Dendritic cell treated with granulocyte-macrophage colony-stimulating factor and Interleukin-4, amounts not matched to agents 40 ng/mL and 50 ng/mL, for 4 days (primary cell): ENCODE data around the gene SLC2A11.

Source experiments
- H3K27ac Mint-ChIP-seq: one replicate; pipeline ENCODE4 v1.8.0; 2022; ENCODE audit warnings: mild to moderate bottlenecking, mixed read lengths
- H3K27me3 Mint-ChIP-seq: one replicate; pipeline ENCODE4 v1.8.0; 2022; ENCODE audit warnings: mild to moderate bottlenecking, mixed read lengths
- H3K36me3 Mint-ChIP-seq: one replicate; pipeline ENCODE4 v1.8.0; 2022; ENCODE audit warnings: low read depth, mixed read lengths
- H3K4me1 Mint-ChIP-seq: one replicate; pipeline ENCODE4 v1.8.0; 2022; ENCODE audit warnings: low read depth, mixed read lengths
- H3K4me3 Mint-ChIP-seq: one replicate; pipeline ENCODE4 v1.8.0; 2022; ENCODE audit warnings: mild to moderate bottlenecking, moderate library complexity, mixed read lengths
- H3K9me3 Mint-ChIP-seq: one replicate; pipeline ENCODE4 v1.8.0; 2022; ENCODE audit warnings: mixed read lengths
- intact Hi-C: fragments of 100-400 bp; cut with micrococcal nuclease; formaldehyde crosslinking; loops from one replicate; pipeline ENCODE4 v1.15.0; 2022

SLC2A11 gene

DNA sequence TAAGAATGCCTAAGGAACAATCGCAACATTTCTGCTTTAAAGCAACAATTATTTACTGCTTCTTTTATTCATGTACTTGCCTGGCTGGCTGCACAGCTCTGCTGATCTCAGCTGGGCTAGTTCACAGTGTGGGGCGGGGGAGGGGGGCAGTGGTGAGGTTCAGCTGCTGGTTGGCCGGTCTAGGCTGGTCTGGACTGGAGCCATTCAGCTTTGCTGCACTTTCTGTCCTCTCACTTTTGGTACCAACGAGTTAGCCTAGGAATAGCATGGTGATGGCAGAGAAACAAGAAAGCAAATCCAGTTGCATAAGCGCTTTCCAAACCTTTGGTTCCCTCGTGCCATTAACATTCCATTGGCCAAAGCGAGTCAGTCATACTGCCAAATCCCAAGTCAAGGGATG lies 20.5 kb downstream of the SLC2A11 start:
- no peaks in the 10 kb centered on the region for H3K36me3 Mint-ChIP-seq
- no peaks in the 10 kb centered on the region for H3K9me3 Mint-ChIP-seq

DNA sequence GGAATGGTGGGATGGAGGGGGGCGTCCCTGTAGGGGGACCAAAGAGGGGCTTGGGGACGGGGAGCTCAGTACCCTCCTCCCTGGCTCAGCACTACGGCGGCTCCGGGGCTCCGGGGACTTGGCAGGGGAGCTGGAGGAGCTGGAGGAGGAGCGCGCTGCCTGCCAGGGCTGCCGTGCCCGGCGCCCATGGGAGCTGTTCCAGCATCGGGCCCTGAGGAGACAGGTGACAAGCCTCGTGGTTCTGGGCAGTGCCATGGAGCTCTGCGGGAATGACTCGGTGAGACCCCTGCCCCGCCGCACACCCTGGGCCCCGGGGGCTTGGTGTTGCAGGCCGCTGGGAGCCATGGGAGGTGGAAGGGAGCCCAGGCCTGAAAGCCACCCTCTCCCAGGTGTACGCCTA lies 24.7 kb downstream of the SLC2A11 start:
- H3K4me1 Mint-ChIP-seq: no peaks in the 10 kb centered on the region
- H3K27me3 Mint-ChIP-seq: no peaks in the 10 kb centered on the region
- no peaks in the 10 kb centered on the region for H3K9me3 Mint-ChIP-seq
- H3K4me3 Mint-ChIP-seq: no peak overlapping the region
- intact Hi-C loops: no loop called here
- no peaks in the 10 kb centered on the region for H3K36me3 Mint-ChIP-seq
- no peak overlapping the region for H3K27ac Mint-ChIP-seq

More for the DNA sequence above, 20.5 kb downstream of the SLC2A11 start:
- Mint-ChIP-seq H3K4me1 (no peaks in the 10 kb centered on the region), H3K27me3 (no peaks in the 10 kb centered on the region), H3K4me3 (no peak overlapping the region), H3K27ac (no peak overlapping the region)
- intact Hi-C loops: no loop called here

DNA sequence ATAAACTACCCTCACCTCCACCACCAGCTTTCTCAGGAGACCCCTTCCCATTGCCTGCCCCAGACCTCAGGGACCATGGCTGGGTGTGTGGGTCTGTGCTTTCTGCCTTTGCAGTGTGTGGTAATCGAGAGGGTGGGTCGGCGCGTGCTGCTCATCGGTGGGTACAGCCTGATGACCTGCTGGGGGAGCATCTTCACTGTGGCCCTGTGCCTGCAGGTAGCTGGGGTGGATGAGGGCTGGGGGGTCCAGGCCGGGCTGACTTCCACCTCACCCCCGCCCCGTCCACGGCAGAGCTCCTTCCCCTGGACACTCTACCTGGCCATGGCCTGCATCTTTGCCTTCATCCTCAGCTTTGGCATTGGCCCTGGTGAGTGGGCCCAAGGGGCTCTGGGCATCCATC lies 26.0 kb downstream of the SLC2A11 start:
- H3K36me3 Mint-ChIP-seq: no peaks in the 10 kb centered on the region
- no peak overlapping the region for H3K27ac Mint-ChIP-seq

DNA sequence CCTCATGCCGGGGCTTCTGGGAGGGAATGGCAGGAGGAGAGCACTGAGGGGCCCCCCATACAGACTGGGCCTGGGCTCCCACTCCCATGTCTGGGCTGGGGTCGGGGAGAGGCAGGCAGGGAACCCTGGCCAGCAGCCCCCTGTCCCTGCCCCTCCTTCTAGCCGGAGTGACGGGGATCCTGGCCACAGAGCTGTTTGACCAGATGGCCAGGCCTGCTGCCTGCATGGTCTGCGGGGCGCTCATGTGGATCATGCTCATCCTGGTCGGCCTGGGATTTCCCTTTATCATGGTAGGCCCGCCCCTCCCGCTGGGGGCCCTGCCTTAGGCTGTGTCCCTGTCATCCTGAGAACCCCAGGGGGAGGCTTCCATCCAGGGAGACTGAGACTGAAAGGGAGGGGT lies 26.5 kb downstream of the SLC2A11 start:
- Mint-ChIP-seq H3K9me3 (no peaks in the 10 kb centered on the region), H3K4me3 (no peak overlapping the region), H3K27me3 (no peaks in the 10 kb centered on the region), H3K27ac (no peak overlapping the region), H3K4me1 (peaks cover 5% of the 10 kb centered on the region), H3K36me3 (no peaks in the 10 kb centered on the region)
- intact Hi-C loops: no loop called here

More for the DNA sequence above, 26.0 kb downstream of the SLC2A11 start:
- no peaks in the 10 kb centered on the region for H3K9me3 Mint-ChIP-seq
- no peaks in the 10 kb centered on the region for H3K27me3 Mint-ChIP-seq
- intact Hi-C loops: no loop called here
- H3K4me1 Mint-ChIP-seq: peaks cover 4% of the 10 kb centered on the region
- H3K4me3 Mint-ChIP-seq: no peak overlapping the region

DNA sequence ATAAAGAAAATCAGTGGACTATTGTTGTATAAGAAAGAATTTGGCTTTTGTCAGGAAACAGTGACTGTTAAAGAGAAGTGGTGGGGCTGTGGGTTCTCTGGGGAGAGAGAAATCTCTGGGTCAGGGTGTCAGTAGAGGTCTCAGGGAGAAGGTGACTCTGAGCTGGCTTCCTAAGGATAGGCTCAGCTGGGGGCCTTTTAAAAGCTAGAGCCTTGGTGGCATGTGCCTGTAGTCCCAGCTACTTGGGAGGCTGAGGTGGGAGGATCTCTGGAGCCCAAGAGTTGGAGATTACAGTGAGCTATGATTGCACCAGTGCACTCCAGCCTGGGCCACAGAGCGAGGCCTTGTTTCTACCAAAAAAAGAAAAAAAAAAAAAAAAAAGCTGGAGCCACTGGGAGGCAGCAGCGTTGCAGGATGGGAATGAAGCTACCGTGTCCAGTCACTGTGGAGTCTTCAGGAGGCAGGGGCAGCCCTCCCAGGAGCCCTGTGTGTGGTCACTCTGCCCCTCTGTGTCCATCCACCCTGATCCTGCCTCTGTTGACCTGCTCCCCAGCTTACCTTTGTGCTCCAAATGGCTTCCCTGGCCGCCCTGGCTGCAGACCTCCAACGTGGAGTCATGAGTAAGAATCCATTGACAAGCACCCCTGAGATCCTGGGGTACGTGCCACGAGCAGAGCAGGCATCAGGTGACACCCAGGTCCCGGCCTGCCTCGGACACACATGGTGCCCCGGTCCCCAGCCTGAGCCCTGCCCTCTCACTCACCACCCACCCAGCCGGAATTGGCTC lies 31.1 kb downstream of the SLC2A11 start:
- no peaks in the 10 kb centered on the region for H3K9me3 Mint-ChIP-seq
- H3K27me3 Mint-ChIP-seq: peaks cover 7% of the 10 kb centered on the region
- H3K36me3 Mint-ChIP-seq: no peaks in the 10 kb centered on the region
- no peak overlapping the region for H3K4me3 Mint-ChIP-seq
- no peak overlapping the region for H3K27ac Mint-ChIP-seq
- H3K4me1 Mint-ChIP-seq: peaks cover 15% of the 10 kb centered on the region
- intact Hi-C loops: no loop called here

DNA sequence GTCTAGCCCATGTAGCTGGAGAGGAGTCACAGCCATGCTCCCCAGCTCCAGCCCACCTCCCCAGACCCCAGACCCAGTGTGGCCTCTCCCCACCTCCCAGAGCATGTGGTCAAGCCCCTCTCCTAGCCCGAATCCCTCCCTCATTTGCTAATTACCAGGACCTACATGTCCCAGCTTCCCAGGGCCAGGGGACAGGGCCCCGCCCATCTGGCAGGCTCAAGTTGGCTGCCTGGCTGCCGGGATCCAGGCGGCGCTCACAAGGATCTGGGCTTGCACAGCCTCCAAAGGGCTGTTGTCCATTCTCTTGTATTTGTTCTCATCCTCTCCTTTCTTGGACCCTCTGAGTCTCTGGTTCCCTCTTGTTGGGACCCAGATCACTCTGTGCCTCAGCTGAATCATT lies 31.9 kb downstream of the SLC2A11 start:
- intact Hi-C loops: loop anchor here (5.0 to 10.0 kb wide), 2 partner anchors 32 to 55 kb away; partner anchors contain the start of genes DERL3 and SLC2A11
- H3K27ac Mint-ChIP-seq: no peak overlapping the region
- H3K36me3 Mint-ChIP-seq: peaks cover 6% of the 10 kb centered on the region
- H3K27me3 Mint-ChIP-seq: peaks cover 7% of the 10 kb centered on the region
- H3K9me3 Mint-ChIP-seq: no peaks in the 10 kb centered on the region
- peaks cover 22% of the 10 kb centered on the region for H3K4me1 Mint-ChIP-seq
- no peak overlapping the region for H3K4me3 Mint-ChIP-seq

DNA sequence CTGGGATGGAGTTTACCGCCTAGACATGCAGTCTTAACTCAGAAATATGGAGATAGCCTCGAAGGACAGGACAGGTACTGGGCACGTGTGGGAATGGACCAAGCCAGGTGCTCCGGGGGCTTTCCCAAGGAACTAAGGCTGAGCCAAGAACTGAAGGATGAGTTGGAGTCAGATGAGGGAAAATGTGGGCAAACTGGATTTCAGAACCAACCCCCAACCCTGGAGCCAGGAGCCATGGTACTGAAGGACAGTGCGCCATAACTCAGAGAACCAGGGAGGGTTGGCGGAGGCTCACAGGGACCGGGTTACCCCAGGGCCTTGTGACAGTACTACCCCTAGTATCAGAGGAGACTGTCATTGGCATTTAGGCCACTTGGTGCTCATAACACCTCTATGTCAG lies 34.1 kb downstream of the SLC2A11 start:
- Mint-ChIP-seq H3K9me3 (no peaks in the 10 kb centered on the region), H3K27me3 (peaks cover 7% of the 10 kb centered on the region), H3K36me3 (peaks cover 27% of the 10 kb centered on the region), H3K4me1 (peaks cover 40% of the 10 kb centered on the region), H3K27ac (no peak overlapping the region), H3K4me3 (no peak overlapping the region)
- intact Hi-C loops: loop anchor here (5.0 to 10.0 kb wide), 2 partner anchors 34 to 57 kb away; partner anchors contain the start of genes DERL3 and SLC2A11

DNA sequence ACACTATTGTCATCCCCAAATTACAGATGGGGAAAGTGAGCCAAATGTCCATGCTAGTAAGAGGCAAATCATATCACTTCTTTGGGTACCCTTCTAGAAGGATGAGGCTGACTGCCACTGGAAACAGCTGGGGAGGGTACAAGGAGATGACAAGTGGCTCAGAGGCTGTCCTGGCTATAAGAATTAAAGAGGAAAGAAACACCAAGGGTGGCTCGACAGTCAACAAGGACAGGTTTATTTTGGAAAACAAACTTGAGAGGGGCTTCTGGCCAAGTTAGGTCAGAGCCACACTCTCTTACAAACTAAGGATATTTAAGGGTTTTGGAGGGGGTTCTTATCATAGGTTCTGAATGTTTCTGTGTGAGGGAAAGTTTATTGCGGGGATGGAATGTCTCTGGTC lies 34.5 kb downstream of the SLC2A11 start:
- Mint-ChIP-seq H3K4me1 (peaks cover 45% of the 10 kb centered on the region), H3K27me3 (peaks cover 7% of the 10 kb centered on the region), H3K36me3 (peaks cover 31% of the 10 kb centered on the region), H3K9me3 (no peaks in the 10 kb centered on the region), H3K4me3 (no peak overlapping the region), H3K27ac (peak overlapping the region; percentile 97)
- intact Hi-C loops: loop anchor here (5.0 to 10.0 kb wide), 2 partner anchors 35 to 57 kb away; partner anchors contain the start of genes DERL3 and SLC2A11

DNA sequence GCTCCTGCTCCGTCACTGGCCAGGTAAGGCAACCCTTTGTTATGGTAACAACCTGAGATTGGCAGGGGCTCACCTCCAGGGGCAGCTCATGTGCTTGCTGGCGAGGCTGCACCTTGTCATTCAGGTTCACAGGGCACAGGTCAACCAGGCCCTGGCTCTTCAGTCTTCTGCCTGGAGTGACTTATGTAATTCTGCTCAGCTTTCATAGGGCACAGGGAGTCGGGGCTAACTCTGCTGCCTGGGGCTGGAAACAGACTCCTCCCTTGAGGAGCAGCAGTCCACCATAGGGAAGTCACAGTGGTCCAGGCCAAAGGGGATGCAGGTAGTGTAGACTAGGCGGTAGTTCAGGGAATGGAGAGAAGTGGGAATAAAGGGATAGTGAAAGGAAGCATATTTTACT lies 35.0 kb downstream of the SLC2A11 start:
- peaks cover 50% of the 10 kb centered on the region for H3K4me1 Mint-ChIP-seq
- intact Hi-C loops: loop anchor here (5.0 to 10.0 kb wide), 2 partner anchors 35 to 58 kb away; partner anchors contain the start of genes DERL3 and SLC2A11
- H3K27me3 Mint-ChIP-seq: peaks cover 7% of the 10 kb centered on the region

DNA sequence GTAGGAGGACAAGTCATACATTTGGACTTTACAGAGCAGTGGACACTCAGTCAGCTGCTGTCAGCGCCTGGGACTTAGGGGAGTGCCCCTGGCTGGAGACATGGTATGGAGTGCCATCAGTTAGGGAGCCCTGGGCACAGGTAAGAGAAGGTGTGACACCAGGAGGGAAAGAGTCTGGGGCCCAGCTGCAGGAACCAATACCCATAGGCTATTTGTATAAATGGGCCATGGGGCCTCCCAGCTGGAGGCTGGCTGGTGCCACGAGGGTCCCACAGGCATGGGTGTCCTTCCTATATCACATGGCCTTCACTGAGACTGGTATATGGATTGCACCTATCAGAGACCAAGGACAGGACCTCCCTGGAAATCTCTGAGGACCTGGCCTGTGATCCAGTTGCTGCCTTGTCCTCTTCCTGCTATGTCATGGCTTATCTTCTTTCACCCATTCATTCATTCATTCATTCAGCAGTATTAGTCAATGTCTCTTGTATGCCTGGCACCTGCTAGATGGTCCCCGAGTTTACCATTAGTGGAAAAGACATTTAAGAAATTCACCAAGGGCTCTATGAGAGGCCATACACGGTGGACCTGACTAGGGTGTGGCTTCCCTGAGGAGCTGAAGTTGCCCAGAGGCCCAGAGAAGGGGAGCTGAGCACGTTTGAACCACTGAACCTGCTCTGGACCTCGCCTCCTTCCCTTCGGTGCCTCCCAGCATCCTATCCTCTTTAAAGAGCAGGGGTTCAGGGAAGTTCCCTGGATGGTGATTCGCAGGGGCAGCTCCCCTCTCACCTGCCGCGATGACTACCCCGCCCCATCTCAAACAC lies 35.7 kb downstream of the SLC2A11 start:
- peaks cover 53% of the 10 kb centered on the region for H3K4me1 Mint-ChIP-seq
- H3K27me3 Mint-ChIP-seq: peaks cover 7% of the 10 kb centered on the region
- H3K27ac Mint-ChIP-seq: peak overlapping the region; percentile 97
- intact Hi-C loops: loop anchor here (5.0 to 10.0 kb wide), 2 partner anchors 36 to 59 kb away; partner anchors contain the start of genes DERL3 and SLC2A11
- no peaks in the 10 kb centered on the region for H3K9me3 Mint-ChIP-seq
- H3K4me3 Mint-ChIP-seq: peak overlapping the region; percentile 96
- peaks cover 39% of the 10 kb centered on the region for H3K36me3 Mint-ChIP-seq

More for the DNA sequence above, 35.0 kb downstream of the SLC2A11 start:
- Mint-ChIP-seq H3K36me3 (peaks cover 37% of the 10 kb centered on the region), H3K27ac (peak overlapping the region; percentile 97), H3K4me3 (no peak overlapping the region), H3K9me3 (no peaks in the 10 kb centered on the region)

DNA sequence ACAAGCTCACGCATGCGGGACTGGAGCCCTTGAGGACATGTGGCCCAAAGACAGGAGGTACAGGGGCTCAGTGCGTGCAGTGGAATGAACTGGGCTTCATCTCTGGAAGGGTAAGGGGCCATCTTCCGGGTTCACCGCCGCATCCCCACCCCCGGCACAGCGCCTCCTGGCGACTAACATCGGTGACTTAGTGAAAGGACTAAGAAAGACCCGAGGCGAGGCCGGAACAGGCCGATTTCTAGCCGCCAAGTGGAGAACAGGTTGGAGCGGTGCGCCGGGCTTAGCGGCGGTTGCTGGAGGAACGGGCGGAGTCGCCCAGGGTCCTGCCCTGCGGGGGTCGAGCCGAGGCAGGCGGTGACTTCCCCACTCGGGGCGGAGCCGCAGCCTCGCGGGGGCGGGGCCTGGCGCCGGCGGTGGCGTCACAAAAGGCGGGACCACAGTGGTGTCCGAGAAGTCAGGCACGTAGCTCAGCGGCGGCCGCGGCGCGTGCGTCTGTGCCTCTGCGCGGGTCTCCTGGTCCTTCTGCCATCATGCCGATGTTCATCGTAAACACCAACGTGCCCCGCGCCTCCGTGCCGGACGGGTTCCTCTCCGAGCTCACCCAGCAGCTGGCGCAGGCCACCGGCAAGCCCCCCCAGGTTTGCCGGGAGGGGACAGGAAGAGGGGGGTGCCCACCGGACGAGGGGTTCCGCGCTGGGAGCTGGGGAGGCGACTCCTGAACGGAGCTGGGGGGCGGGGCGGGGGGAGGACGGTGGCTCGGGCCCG lies 36.5 kb downstream of the SLC2A11 start, which contains the start of gene MIF:
Gene MIF (plus strand): TSS at position 439 of the 765 bp plus-strand sequence. CDS start 92 bp downstream, at position 531.
- H3K36me3 Mint-ChIP-seq: peaks cover 39% of the 10 kb centered on the region
- peak within 1 kb of the TSS; percentile 96 for H3K4me3 Mint-ChIP-seq
- intact Hi-C loops: loop anchor here (2.0 to 10.0 kb wide), 3 partner anchors 19 to 59 kb away; partner anchors contain the start of genes DERL3 and SLC2A11
- peaks cover 49% of the 10 kb centered on the region for H3K4me1 Mint-ChIP-seq
- H3K27ac Mint-ChIP-seq: peak within 1 kb of the TSS; percentile 97
- peaks cover 7% of the 10 kb centered on the region for H3K27me3 Mint-ChIP-seq
- H3K9me3 Mint-ChIP-seq: no peaks in the 10 kb centered on the region

DNA sequence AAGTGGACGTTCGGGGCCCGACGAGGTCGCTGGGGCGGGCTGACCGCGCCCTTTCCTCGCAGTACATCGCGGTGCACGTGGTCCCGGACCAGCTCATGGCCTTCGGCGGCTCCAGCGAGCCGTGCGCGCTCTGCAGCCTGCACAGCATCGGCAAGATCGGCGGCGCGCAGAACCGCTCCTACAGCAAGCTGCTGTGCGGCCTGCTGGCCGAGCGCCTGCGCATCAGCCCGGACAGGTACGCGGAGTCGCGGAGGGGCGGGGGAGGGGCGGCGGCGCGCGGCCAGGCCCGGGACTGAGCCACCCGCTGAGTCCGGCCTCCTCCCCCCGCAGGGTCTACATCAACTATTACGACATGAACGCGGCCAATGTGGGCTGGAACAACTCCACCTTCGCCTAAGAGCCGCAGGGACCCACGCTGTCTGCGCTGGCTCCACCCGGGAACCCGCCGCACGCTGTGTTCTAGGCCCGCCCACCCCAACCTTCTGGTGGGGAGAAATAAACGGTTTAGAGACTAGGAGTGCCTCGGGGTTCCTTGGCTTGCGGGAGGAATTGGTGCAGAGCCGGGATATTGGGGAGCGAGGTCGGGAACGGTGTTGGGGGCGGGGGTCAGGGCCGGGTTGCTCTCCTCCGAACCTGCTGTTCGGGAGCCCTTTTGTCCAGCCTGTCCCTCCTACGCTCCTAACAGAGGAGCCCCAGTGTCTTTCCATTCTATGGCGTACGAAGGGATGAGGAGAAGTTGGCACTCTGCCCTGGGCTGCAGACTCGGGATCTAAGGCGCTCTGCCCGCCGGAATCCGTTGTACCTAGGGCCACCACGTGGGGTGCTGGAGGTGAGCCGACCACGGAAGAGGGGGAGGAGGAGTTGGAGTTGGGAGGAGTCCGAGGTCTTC lies 37.3 kb downstream of the SLC2A11 start:
- H3K9me3 Mint-ChIP-seq: no peaks in the 10 kb centered on the region
- peaks cover 49% of the 10 kb centered on the region for H3K4me1 Mint-ChIP-seq
- intact Hi-C loops: loop anchor here (2.0 to 10.0 kb wide), 3 partner anchors 18 to 60 kb away; partner anchors contain the start of genes DERL3 and SLC2A11
- H3K27ac Mint-ChIP-seq: peak overlapping the region; percentile 97
- H3K27me3 Mint-ChIP-seq: peaks cover 7% of the 10 kb centered on the region
- peaks cover 39% of the 10 kb centered on the region for H3K36me3 Mint-ChIP-seq
- H3K4me3 Mint-ChIP-seq: peak overlapping the region; percentile 96
